ENCODE measurements around the gene NQO2.
"Not testable (repeated sequence)": the region's sequence is repeated elsewhere in the genome, so short reads cannot be mapped to it uniquely, and the experiment has no call there.

NQO2 gene

DNA sequence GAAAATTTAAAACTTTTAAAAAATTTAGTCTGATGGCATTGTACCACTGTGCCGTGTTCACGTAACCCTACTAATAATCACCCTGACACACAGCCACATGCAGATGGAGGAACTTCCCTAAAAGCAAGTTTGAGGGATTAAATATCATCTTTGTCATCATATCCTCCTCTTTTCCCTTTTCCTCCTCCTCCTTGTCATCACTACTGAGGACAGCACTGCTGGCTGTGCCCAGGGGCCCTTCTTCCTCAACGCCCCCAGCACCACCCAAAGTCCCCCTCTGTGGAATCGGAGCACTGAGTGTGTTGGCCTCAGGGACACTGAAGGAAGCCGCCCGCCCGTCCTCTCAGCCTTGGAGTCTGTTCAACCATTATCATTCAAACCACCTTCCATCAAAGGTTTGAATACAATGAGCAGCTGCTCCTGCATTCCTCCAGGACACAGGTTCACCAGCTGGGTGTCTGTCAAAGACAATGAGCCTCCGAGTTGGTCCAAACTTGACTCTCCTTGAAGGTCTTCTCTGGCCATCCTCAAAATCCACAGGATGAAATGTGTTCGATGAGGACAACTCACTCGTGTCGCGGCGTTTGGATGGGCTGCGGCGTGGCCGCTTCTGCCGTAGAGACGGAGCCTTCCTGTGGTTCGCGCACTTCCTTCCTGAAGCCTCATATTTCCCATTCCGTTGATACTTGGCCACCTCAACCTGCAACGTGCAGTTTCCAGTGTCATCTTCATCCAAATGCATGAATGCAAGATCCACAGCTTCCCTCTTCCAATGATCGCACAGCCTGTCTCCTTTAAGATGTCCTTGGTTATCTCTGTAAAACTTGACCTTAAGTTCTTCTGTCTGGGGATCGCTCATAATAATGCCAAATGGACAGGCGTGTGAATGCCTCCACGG is 23.3 kb downstream of the NQO2 start:
- Mint-ChIP-seq H3K9me3 (peaks cover 16% of the 10 kb centered on the region), H3K27ac (no peak overlapping the region), H3K4me1 (peaks cover 44% of the 10 kb centered on the region), H3K27me3 (ENCODE audit: low read depth, poor library complexity) (no peaks in the 10 kb centered on the region), H3K36me3 (ENCODE audit: low read depth) (peaks cover 32% of the 10 kb centered on the region), H3K4me3 (peak overlapping the region; percentile 19)
- DNase-seq = no peak
- TF ChIP-seq, protein P1, sequence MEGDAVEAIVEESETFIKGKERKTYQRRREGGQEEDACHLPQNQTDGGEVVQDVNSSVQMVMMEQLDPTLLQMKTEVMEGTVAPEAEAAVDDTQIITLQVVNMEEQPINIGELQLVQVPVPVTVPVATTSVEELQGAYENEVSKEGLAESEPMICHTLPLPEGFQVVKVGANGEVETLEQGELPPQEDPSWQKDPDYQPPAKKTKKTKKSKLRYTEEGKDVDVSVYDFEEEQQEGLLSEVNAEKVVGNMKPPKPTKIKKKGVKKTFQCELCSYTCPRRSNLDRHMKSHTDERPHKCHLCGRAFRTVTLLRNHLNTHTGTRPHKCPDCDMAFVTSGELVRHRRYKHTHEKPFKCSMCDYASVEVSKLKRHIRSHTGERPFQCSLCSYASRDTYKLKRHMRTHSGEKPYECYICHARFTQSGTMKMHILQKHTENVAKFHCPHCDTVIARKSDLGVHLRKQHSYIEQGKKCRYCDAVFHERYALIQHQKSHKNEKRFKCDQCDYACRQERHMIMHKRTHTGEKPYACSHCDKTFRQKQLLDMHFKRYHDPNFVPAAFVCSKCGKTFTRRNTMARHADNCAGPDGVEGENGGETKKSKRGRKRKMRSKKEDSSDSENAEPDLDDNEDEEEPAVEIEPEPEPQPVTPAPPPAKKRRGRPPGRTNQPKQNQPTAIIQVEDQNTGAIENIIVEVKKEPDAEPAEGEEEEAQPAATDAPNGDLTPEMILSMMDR (IDR thresholded peaks at IDR 0.05) = no peak

DNA sequence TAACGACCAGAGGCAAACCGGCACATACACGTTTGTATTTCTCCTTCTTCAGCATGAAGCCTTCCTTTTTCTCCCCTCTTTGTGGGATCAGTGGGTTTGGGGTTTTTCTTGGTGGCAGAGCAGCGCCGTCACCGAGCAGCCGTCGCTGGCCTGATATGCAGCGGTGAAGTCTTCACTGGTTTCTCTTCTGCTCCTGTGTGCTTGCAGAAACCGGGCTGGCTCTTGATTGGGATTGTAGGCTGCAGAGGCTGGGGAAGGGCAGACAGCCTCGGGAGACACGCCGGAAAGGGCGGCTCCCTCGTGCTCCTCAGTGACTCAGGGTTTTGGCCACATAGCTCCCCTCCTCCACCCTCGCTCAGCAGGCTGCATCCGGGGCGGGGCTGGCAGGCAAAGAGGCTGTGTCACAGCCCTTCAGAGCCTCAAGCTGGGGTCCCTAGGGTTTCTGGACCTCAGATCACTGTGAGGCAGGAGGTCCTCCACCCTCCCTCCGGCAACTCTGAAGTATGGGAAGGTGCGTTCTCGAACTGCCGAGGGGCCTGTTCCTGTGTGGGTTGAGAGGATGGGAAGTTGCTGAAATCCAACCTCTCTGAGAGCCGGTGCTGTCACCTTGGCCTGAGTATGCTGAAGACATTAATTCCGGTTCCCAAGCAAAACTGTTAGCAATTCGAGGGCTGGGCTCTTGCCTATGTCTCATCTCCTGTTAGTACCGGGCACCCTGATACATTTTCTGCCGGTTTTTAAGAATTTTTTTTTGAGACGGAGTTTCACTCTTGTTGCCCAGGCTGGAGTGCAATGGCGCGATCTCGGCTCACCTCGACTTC is 24.2 kb downstream of the NQO2 start:
- Mint-ChIP-seq H3K27ac (no peak overlapping the region), H3K27me3 (ENCODE audit: low read depth, poor library complexity) (no peaks in the 10 kb centered on the region), H3K9me3 (peaks cover 16% of the 10 kb centered on the region), H3K4me1 (peaks cover 44% of the 10 kb centered on the region), H3K4me3 (peak overlapping the region; percentile 19), H3K36me3 (ENCODE audit: low read depth) (peaks cover 30% of the 10 kb centered on the region)
- peak; percentile 24 for DNase-seq
- TF ChIP-seq, protein P1 (IDR thresholded peaks at IDR 0.05) = no peak

DNA sequence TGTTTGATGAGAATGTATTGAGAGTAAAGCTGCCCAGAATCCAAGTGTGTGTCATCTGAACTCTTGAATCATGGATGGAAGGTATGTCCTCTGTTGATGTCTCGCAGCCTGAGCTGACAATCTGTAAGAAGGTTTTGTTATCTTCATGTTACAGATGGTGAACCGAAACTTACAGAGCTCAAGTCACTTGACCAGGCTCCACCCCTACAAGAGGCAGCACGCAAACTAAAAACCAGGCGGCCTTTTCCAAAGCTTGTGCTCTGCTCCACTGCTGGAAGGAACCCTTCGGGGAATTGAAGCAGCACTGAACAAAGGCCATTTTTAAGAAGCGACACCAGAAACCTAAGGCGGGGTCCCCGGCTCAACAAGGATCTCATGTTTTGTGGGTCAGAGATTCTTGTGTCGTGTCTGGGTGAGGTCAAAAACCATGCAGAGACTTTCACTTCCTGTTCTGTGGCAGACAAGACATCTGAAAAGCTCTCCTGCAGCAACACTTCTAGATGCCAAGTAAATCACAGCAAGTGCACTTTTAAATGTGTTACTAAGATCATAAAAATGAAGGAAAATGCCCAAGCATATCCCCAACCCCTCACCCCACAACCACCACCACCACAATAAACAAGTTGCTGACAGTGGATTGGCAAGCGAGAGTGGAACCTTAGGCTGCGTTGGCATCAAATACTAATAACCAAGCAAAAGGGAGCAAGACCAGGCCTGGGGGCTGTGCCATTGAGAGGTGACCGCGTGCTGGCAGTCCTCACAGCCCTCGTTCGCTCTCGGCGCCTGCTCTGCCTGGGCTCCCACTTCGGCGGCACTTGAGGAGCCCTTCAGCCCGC is 27.3 kb downstream of the NQO2 start:
- H3K36me3 Mint-ChIP-seq (ENCODE audit: low read depth) = peaks cover 12% of the 10 kb centered on the region

DNA sequence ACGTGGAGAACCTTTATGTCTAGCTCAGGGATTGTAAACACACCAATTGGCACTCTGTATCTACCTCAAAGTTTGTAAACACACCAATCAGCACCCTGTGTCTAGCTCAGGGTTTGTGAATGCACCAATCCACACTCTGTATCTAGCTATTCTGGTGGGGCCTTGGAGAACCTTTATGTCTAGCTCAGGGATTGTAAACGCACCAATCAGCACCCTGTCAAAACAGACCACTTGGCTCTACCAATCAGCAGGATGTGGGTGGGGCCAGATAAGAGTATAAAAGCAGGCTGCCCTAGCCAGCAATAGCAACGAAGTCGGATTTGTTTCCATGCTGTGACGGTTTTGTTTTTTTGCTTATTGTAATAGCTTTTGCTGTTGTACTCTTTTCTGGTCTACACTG is 28.5 kb downstream of the NQO2 start:
- not testable (repeated sequence) for H3K27me3 Mint-ChIP-seq (ENCODE audit: low read depth, poor library complexity); H3K4me3 Mint-ChIP-seq; H3K27ac Mint-ChIP-seq; DNase-seq; H3K36me3 Mint-ChIP-seq (ENCODE audit: low read depth)
- peaks cover 40% of the 10 kb centered on the region for H3K4me1 Mint-ChIP-seq
- H3K9me3 Mint-ChIP-seq = peaks cover 12% of the 10 kb centered on the region

More for the DNA sequence above, 27.3 kb downstream of the NQO2 start:
- no peak for DNase-seq
- Mint-ChIP-seq H3K4me1 (peaks cover 44% of the 10 kb centered on the region), H3K9me3 (peaks cover 16% of the 10 kb centered on the region), H3K4me3 (no peak overlapping the region), H3K27me3 (ENCODE audit: low read depth, poor library complexity) (no peaks in the 10 kb centered on the region), H3K27ac (peak overlapping the region; percentile 88)
- TF ChIP-seq, protein P1 (IDR thresholded peaks at IDR 0.05) = no peak

DNA sequence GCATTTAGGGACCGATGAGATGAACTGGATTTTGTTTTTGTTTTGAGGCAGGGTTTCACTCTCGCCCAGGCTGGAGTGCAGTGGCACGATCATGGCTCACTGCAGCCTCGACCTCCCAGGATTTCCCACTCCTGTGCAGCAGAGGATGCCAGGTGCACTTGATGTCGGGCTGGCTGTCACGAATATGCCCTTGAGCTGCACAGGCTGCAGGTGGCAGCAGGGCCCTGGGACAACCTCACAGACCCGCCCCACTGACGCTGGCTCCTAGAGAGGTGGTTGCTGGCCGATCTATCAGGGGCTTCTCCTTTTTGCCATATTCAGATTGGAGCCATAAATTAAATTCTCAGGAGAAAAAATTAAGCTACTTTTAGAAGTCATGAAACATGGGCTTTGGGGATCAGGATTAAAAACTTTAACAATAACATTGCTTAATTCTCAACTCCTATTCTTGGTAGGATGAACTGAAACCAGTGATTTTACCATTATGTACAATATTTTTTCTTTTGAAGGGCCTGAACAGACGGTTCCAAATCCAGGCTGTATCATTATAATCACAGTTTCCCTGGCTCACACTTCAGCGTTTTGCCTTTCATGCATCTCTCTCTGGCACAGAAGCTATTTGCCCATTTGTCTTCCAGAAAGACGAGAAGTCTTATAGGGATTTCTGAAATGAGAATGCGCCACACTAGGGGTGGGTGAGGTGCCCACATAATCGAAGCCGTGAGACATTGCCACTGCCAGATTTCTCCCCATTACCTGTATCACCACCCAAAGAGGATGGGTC is 32.4 kb downstream of the NQO2 start:
- Mint-ChIP-seq H3K4me1 (peaks cover 9% of the 10 kb centered on the region), H3K9me3 (peaks cover 28% of the 10 kb centered on the region), H3K27me3 (ENCODE audit: low read depth, poor library complexity) (no peaks in the 10 kb centered on the region), H3K36me3 (ENCODE audit: low read depth) (peaks cover 8% of the 10 kb centered on the region), H3K27ac (no peak overlapping the region), H3K4me3 (no peak overlapping the region)
- TF ChIP-seq, protein P1 (IDR thresholded peaks at IDR 0.05) = no peak
- DNase-seq = no peak
